Naive thymus-derived CD4-positive, alpha-beta T cell (primary cell): ENCODE results near the gene MBLAC1. TPM values are rescaled to one million over a fixed set of nuclear protein-coding genes. Genes with fewer than 3 reads are reported as not detected.

Experiments
- ATAC-seq: fragments of 150-1000 bp; cut with Tn5 transposase; 2 replicates; pipeline ENCODE4 v1.10.0; 2021; ENCODE audit warnings: mild to moderate bottlenecking, moderate library complexity
- CTCF ChIA-PET: fragments of 350-600 bp; sonication (Branson Sonifier 250); formaldehyde crosslinking; loops from one replicate; lab custom pipeline; 2021; ENCODE audit warnings: antibody characterized with exemption; lab: Charles Lee
- POLR2A ChIA-PET: fragments of 350-600 bp; sonication (Branson Sonifier 250); formaldehyde crosslinking; loops from one replicate; lab custom pipeline; 2021; ENCODE audit warnings: antibody characterized with exemption, inconsistent platforms; lab: Charles Lee
- DNase-seq, 9 donors: peaks; one replicate each; pipeline versions ENCODE4 v3.0.0 to v3.0.0-alpha.2; 2020 to 2022; ENCODE audit warnings: mixed read lengths in 1 of 9
- H3K27ac ChIP-seq: one replicate; pipeline ENCODE4 v1.7.0; 2013; ENCODE audit warnings: mild to moderate bottlenecking, low read depth, low read length, moderate library complexity
- H3K27me3 ChIP-seq, 2 donors: one replicate each; pipeline ENCODE4 v1.7.0; 2013; ENCODE audit warnings: low read length in 2 of 2, mild to moderate bottlenecking in 2 of 2, moderate library complexity in 2 of 2; ENCODE audit not compliant: control insufficient read depth in 2 of 2, insufficient read depth in 2 of 2
- H3K36me3 ChIP-seq, 3 experiments: 1 replicate in 2 of 3; 2 replicates in 1 of 3; pipeline ENCODE4 v1.7.0; 2013; ENCODE audit warnings: low read length in 3 of 3, mild to moderate bottlenecking in 3 of 3, moderate library complexity in 1 of 3; ENCODE audit not compliant: insufficient read depth in 3 of 3, control insufficient read depth in 2 of 3
- H3K4me1 ChIP-seq, 2 donors: one replicate each; pipeline ENCODE4 v1.7.0; 2013; ENCODE audit warnings: low read length in 2 of 2, mild to moderate bottlenecking in 2 of 2, moderate library complexity in 1 of 2; ENCODE audit not compliant: control insufficient read depth in 2 of 2, insufficient read depth in 2 of 2
- H3K4me3 ChIP-seq: 2 replicates; pipeline ENCODE4 v1.7.0; 2013; ENCODE audit warnings: mild to moderate bottlenecking, low read length
- H3K9me3 ChIP-seq, 3 experiments: 1 replicate in 2 of 3; 2 replicates in 1 of 3; pipeline ENCODE4 v1.7.0; 2013; ENCODE audit warnings: low read length in 3 of 3; ENCODE audit not compliant: control insufficient read depth in 2 of 3
- H3K27ac Mint-ChIP-seq, 9 donors: one replicate each; pipeline ENCODE4 v1.8.0; 2020 to 2022; ENCODE audit warnings: mixed read lengths in 9 of 9, mild to moderate bottlenecking in 8 of 9, moderate library complexity in 5 of 9, inconsistent platforms in 2 of 9
- H3K27me3 Mint-ChIP-seq, 5 donors: one replicate each; pipeline ENCODE4 v1.8.0; 2021 to 2022; ENCODE audit warnings: mixed read lengths in 5 of 5, mild to moderate bottlenecking in 1 of 5
- H3K36me3 Mint-ChIP-seq, 5 donors: one replicate each; pipeline ENCODE4 v1.8.0; 2020 to 2022; ENCODE audit warnings: mixed read lengths in 5 of 5, mild to moderate bottlenecking in 3 of 5, inconsistent platforms in 1 of 5
- H3K4me1 Mint-ChIP-seq, 7 donors: one replicate each; pipeline ENCODE4 v1.8.0; 2020 to 2022; ENCODE audit warnings: mixed read lengths in 7 of 7, mild to moderate bottlenecking in 3 of 7, inconsistent platforms in 1 of 7
- H3K4me3 Mint-ChIP-seq, 10 donors: one replicate each; pipeline ENCODE4 v1.8.0; 2020 to 2022; ENCODE audit warnings: mild to moderate bottlenecking in 10 of 10, mixed read lengths in 10 of 10, moderate library complexity in 6 of 10, inconsistent platforms in 2 of 10
- H3K9me3 Mint-ChIP-seq, 11 donors: one replicate each; pipeline ENCODE4 v1.8.0; 2020 to 2022; ENCODE audit warnings: mixed read lengths in 11 of 11, mild to moderate bottlenecking in 4 of 11, inconsistent platforms in 1 of 11, moderate library complexity in 1 of 11
- intact Hi-C, 2 donors: fragments of 100-400 bp; cut with micrococcal nuclease; formaldehyde crosslinking; loops; one replicate each; pipeline ENCODE4 v1.15.1; 2023
- polyA plus RNA-seq, 2 donors: library from polyadenylated mRNA; unstranded; fragments of 300-500 nt; fragmentation: Illumina TruSeq; gene quantifications; one replicate each; pipeline ENCODE4 v1.2.3, GENCODE V29; 2021
- total RNA-seq, 6 experiments: library from RNA in 5 of 6; stranded (reverse) in 5 of 6; gene quantifications; 1 replicate in 5 of 6; 2 replicates in 1 of 6; pipeline ENCODE4 v1.2.3 and lab custom pipeline; 2021 to 2026

MBLAC1 gene
- total and polyA plus RNA-seq, 7 experiments from 2014 or later: 1.5 to 6.3 (median 4.5) TPM

DNA sequence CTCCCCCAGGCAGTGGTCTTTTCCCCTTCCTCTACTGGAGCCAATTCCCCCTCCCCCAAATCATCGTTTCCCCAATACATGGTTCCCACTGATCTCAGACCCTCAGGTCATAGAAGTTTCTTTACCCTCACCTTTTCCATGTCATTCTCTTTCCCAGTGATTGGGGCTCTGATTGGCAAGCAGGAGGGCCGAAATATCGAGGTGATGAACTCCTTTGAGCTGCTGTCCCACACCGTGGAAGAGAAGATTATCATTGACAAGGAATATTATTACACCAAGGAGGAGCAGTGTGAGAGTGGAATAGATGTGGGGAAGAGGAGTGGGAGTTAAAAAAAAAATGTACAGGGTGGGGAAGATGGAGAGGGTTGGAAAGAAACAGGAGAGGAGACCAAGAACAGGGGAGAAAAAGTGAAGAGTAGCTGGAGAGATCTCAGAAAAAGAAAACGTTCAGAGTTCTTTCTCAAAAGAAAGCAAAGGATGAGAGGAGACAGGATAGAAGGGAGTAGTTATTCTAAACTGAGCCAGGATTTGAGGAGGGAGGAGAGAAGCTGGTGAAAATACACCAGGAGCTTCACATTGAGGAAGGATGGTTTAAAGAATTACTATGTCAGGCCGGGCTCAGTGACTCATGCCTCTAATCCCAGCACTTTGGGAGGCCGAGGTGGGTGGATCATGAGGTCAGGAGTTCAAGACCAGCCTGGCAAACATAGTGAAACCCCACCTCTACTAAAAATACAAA lies 37.1 kb upstream of the MBLAC1 start:
- Mint-ChIP-seq H3K4me1 (peaks cover 11 to 40% (median 20%) of the 10 kb centered on the region in 7 donors), H3K27ac (peak overlapping the region; percentile 89 to 96 (median 94)), H3K4me3 (peak overlapping the region; percentile 82 to 96 (median 90)), H3K36me3 (peaks cover 0 to 39% (median 14%) of the 10 kb centered on the region in 5 donors), H3K27me3 (peaks cover 0 to 12% (median 0%) of the 10 kb centered on the region in 5 donors), H3K9me3 (peaks cover 0 to 11% (median 0%) of the 10 kb centered on the region in 11 donors)
- ATAC-seq (no peak), DNase-seq (no peak)
- intact Hi-C loops: loop anchor here (1.0 to 10.0 kb wide), 5 partner anchors 8 to 685 kb away; partner anchors contain the start of genes ZNF3 (in 2 of the 2), BUD31 (in 1 of the 2), MBLAC1 (in 1 of the 2) and PDAP1 (in 1 of the 2)
- Histone ChIP-seq H3K36me3 (peaks cover 4 to 48% (median 17%) of the 10 kb centered on the region in 3 experiments), H3K27me3 (no peaks in the 10 kb centered on the region), H3K4me3 (peak overlapping the region; percentile 61), H3K9me3 (no peaks in the 10 kb centered on the region), H3K27ac (peak overlapping the region; percentile 87), H3K4me1 (peaks cover 6 to 11% of the 10 kb centered on the region in 2 donors)
- CTCF ChIA-PET: interaction anchor here (1.0 kb wide), 1 partner anchor 11 kb away, joined by 6 read pairs; the partner anchor contains the start of genes AP4M1 and MCM7
- POLR2A ChIA-PET: interaction anchor here (0.6 to 5.2 kb wide), 7 partner anchors 9 to 532 kb away, joined by 3 to 59 read pairs (median 3); partner anchors contain the start of genes AP4M1, MBLAC1 and MCM7

DNA sequence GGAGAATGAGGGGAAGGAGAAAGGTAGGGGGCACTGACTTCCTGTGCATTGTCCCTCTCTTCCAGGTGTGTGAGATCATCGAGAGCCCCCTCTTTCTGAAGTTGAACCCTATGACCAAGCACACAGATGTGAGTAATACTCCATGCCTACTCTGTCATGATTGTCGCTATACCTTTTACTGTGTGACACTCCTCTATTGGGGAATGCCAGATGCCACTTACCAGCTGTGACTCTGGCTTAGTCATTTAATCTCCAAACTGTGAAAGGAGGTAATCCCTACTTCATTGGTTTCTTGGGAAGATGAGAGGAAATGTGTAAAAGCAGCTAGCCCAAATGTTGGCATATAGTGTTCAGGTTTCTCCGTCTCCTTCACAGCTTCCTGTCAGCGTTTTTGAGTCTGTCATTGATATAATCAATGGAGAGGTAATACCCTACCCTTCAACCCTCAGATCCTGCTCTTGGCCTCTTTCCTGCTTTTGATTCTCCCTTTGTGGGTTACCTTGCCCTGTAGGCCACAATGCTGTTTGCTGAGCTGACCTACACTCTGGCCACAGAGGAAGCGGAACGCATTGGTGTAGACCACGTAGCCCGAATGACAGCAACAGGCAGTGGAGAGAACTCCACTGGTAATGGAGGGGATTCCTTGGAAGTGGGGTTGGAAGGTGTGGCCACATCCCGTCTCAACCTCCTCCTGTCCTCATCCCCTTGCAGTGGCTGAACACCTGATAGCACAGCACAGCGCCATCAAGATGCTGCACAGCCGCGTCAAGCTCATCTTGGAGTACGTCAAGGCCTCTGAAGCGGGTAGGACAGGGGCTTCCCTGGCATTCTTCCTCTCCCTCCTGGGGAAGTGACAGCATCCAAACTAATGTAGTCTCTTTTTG lies 36.0 kb upstream of the MBLAC1 start:
- H3K9me3 ChIP-seq: no peaks in the 10 kb centered on the region
- H3K4me1 Mint-ChIP-seq: peaks cover 11 to 42% (median 21%) of the 10 kb centered on the region in 7 donors
- ATAC-seq: no peak
- peaks cover 6 to 11% of the 10 kb centered on the region in 2 donors for H3K4me1 ChIP-seq
- H3K9me3 Mint-ChIP-seq: peaks cover 0 to 11% (median 0%) of the 10 kb centered on the region in 11 donors
- intact Hi-C loops: no loop called here
- peak overlapping the region in 9 of 10 donors; percentile 27 to 91 (median 63) for H3K4me3 Mint-ChIP-seq
- no peak overlapping the region for H3K27ac ChIP-seq
- H3K27me3 ChIP-seq: no peaks in the 10 kb centered on the region
- no peak overlapping the region for H3K4me3 ChIP-seq
- ChIA-PET POLR2A (interaction anchor here (0.7 to 5.2 kb wide), 4 partner anchors 8 to 42 kb away, joined by 3 to 59 read pairs (median 3); partner anchors contain the start of genes AP4M1 and MCM7), CTCF (interaction anchor here (0.7 kb wide), 1 partner anchor 9 kb away, joined by 3 read pairs; no protein-coding TSS in a partner anchor)
- H3K36me3 ChIP-seq: peaks cover 6 to 59% (median 24%) of the 10 kb centered on the region in 3 experiments
- H3K27me3 Mint-ChIP-seq: peaks cover 0 to 3% (median 0%) of the 10 kb centered on the region in 5 donors
- DNase-seq: no peak
- H3K36me3 Mint-ChIP-seq: peaks cover 3 to 47% (median 18%) of the 10 kb centered on the region in 5 donors
- H3K27ac Mint-ChIP-seq: peak overlapping the region in 7 of 9 donors; percentile 45 to 88 (median 56)

DNA sequence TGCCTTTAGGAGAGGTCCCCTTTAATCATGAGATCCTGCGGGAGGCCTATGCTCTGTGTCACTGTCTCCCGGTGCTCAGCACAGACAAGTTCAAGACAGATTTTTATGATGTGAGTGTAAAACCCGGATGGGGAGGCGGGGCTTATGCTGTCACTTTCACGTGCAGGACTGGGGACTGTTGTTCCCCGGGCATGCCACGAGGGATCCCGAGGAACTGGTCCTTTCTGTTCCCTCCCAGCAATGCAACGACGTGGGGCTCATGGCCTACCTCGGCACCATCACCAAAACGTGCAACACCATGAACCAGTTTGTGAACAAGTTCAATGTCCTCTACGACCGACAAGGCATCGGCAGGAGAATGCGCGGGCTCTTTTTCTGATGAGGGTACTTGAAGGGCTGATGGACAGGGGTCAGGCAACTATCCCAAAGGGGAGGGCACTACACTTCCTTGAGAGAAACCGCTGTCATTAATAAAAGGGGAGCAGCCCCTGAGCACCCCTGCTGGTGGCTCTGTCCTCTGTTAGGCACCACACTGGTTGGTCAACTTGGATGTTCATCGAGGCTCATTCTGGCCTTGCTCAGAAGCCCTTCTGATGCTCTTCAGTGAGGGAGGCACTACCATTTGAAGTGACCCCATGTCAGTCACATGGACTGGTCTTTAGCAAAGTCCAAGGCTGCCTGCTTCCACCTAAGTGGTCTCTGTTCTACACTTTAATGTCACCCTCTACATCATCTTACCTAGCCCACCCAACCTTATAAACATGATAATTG lies 35.2 kb upstream of the MBLAC1 start:
- DNase-seq: no peak
- no peak overlapping the region for H3K4me3 ChIP-seq
- peaks cover 11 to 42% (median 23%) of the 10 kb centered on the region in 7 donors for H3K4me1 Mint-ChIP-seq
- H3K27me3 ChIP-seq: no peaks in the 10 kb centered on the region
- H3K4me3 Mint-ChIP-seq: peak overlapping the region in 5 of 10 donors; percentile 2 to 91 (median 29)
- H3K9me3 Mint-ChIP-seq: peaks cover 0 to 11% (median 0%) of the 10 kb centered on the region in 11 donors
- no peaks in the 10 kb centered on the region for H3K9me3 ChIP-seq
- CTCF ChIA-PET: no interaction called here
- peak overlapping the region in 4 of 9 donors; percentile 28 to 49 (median 44) for H3K27ac Mint-ChIP-seq
- H3K27me3 Mint-ChIP-seq: no peaks in the 10 kb centered on the region
- peaks cover 6 to 11% of the 10 kb centered on the region in 2 donors for H3K4me1 ChIP-seq
- H3K36me3 Mint-ChIP-seq: peaks cover 5 to 49% (median 18%) of the 10 kb centered on the region in 5 donors
- no peak overlapping the region for H3K27ac ChIP-seq
- ATAC-seq: no peak
- POLR2A ChIA-PET: interaction anchor here (0.6 to 5.2 kb wide), 4 partner anchors 9 to 10 kb away, joined by 3 to 59 read pairs (median 4); partner anchors contain the start of genes AP4M1 and MCM7
- intact Hi-C loops: no loop called here
- peaks cover 6 to 67% (median 24%) of the 10 kb centered on the region in 3 experiments for H3K36me3 ChIP-seq

DNA sequence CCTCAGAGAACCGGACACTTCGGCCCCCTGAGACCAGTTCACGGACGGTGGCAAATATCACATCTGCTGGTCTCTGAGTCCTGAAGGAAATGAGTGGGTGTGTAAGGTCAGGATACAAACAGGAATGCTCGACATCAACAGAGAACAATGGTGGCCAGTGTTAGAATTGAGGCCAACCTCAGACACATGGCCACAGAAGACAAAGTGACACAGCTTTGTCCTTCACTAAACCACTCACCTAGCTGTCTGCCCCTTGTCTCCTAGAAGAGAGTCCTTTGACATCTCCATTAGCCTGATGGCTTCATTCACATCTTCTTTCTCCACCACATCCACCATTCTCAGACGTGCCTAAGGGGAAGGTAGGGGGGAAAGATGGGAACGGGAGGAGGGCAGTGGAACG lies 33.7 kb upstream of the MBLAC1 start:
- no peak for ATAC-seq
- POLR2A ChIA-PET: no interaction called here
- no peak overlapping the region for H3K27ac ChIP-seq
- intact Hi-C loops: no loop called here
- Mint-ChIP-seq H3K9me3 (peaks cover 0 to 9% (median 0%) of the 10 kb centered on the region in 11 donors), H3K4me1 (peaks cover 13 to 49% (median 30%) of the 10 kb centered on the region in 7 donors), H3K36me3 (peaks cover 13 to 60% (median 28%) of the 10 kb centered on the region in 5 donors), H3K27ac (peak overlapping the region in 2 of 9 donors; percentile 10 to 29), H3K27me3 (no peaks in the 10 kb centered on the region), H3K4me3 (no peak overlapping the region)
- no peak overlapping the region for H3K4me3 ChIP-seq
- peaks cover 17 to 81% (median 35%) of the 10 kb centered on the region in 3 experiments for H3K36me3 ChIP-seq
- DNase-seq: no peak
- H3K9me3 ChIP-seq: no peaks in the 10 kb centered on the region
- CTCF ChIA-PET: no interaction called here
- peaks cover 9 to 10% of the 10 kb centered on the region in 2 donors for H3K4me1 ChIP-seq
- H3K27me3 ChIP-seq: no peaks in the 10 kb centered on the region

DNA sequence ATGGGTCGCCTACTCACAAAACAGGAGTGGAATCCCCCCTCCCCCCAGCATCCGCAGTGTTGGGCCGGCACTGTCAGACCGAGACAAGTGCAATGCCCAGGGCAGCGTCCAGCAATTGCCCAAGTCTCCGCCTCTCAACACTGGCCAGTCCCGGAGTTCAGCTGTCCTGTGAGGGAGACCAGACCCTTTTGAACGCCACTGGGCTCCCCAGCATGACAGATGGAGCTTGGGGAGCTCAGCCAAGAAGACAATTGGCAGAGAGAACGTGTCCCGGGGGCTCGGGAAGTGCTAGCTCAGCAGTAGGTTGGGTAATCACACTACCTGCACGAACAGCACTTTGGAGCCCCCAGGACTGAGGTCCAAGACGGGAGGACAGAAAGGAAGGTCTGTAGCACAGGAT lies 33.3 kb upstream of the MBLAC1 start:
- CTCF ChIA-PET: no interaction called here
- peaks cover 15 to 51% (median 35%) of the 10 kb centered on the region in 7 donors for H3K4me1 Mint-ChIP-seq
- peak overlapping the region in 1 of 9 donors; percentile 10 for H3K27ac Mint-ChIP-seq
- Histone ChIP-seq H3K36me3 (peaks cover 22 to 85% (median 39%) of the 10 kb centered on the region in 3 experiments), H3K4me3 (no peak overlapping the region), H3K9me3 (no peaks in the 10 kb centered on the region), H3K4me1 (peaks cover 5 to 15% of the 10 kb centered on the region in 2 donors), H3K27ac (no peak overlapping the region), H3K27me3 (no peaks in the 10 kb centered on the region)
- POLR2A ChIA-PET: no interaction called here
- ATAC-seq (no peak), DNase-seq (no peak)
- H3K36me3 Mint-ChIP-seq: peaks cover 17 to 65% (median 33%) of the 10 kb centered on the region in 5 donors
- H3K27me3 Mint-ChIP-seq: no peaks in the 10 kb centered on the region
- H3K4me3 Mint-ChIP-seq: no peak overlapping the region
- intact Hi-C loops: no loop called here
- H3K9me3 Mint-ChIP-seq: peaks cover 0 to 6% (median 0%) of the 10 kb centered on the region in 11 donors
